HL-60 (cell line): Measurements from ENCODE around the gene SLFN12.

Experiments used
- DNase-seq, 2 experiments: peaks; one replicate each; pipeline ENCODE4 v3.0.0-alpha.2; 2010 to 2020; ENCODE audit warnings: low read depth in 1 of 2, low spot score in 1 of 2
- H3K27ac ChIP-seq: fragments of 250-450 bp; sonication (Bioruptor Pico); replicated peaks from 2 replicates; pipeline ENCODE4 v1.5.1; 2020; ENCODE audit warnings: mild to moderate bottlenecking, moderate library complexity
- H3K27me3 ChIP-seq: fragments of 250-450 bp; sonication (Bioruptor Pico); 2 replicates; pipeline ENCODE4 v1.5.1; 2021; ENCODE audit warnings: mild to moderate bottlenecking, moderate library complexity; ENCODE audit not compliant: insufficient read depth, poor library complexity, severe bottlenecking
- H3K4me3 ChIP-seq: replicated peaks from 2 replicates; pipeline ENCODE4 v1.5.1; 2011; ENCODE audit warnings: mild to moderate bottlenecking, control low read depth, low read length; ENCODE audit not compliant: insufficient read depth
- CTCF ChIP-seq: IDR thresholded peaks from one replicate; pipeline ENCODE4 v1.5.1; 2011; ENCODE audit warnings: low read length, control low read depth, inconsistent platforms; ENCODE audit not compliant: insufficient read depth
- GABPA ChIP-seq: IDR thresholded peaks from 2 replicates; pipeline ENCODE4 v1.6.1; 2012; ENCODE audit warnings: low read depth
- POLR2AphosphoS5 ChIP-seq: IDR thresholded peaks from 2 replicates; pipeline ENCODE4 v1.6.1; 2012; ENCODE audit warnings: low read depth
- SPI1 ChIP-seq: IDR thresholded peaks from 2 replicates; pipeline ENCODE4 v1.6.1; 2012; ENCODE audit warnings: low read depth, mild to moderate bottlenecking, borderline replicate concordance
- TF ChIP-seq, protein P1 (sequence below): IDR thresholded peaks from 2 replicates; pipeline ENCODE4 v1.6.1; 2012; ENCODE audit warnings: low read depth; ENCODE audit not compliant: insufficient replicate concordance

The SLFN12 gene

DNA sequence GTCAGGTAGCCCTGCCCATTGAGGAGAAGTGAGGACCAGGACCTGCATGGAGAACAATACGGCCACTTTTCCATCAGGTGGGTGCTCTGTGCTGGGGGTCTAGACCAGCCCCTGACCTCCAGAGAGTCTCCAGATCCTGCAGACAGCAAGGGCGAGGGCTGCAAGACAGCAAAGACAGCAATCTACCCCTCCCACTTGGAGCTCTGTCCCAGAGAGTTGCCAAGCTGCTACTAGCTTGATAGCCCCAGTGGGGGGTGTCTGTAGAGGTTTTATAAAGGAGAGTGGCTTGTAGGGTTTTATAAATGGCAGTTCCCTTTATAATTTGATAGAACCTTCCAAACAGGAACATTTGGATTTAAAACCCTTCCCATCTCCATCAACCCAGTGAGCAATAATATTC is 42.1 kb downstream of the SLFN12 start:
- H3K27ac ChIP-seq, result 0 out of 2 replicates have a peak overlapping the region, but pooled peaks have one; percentile 19
- H3K4me3 ChIP-seq, result no peak overlapping the region
- no peak for DNase-seq
- no peaks in the 10 kb centered on the region for H3K27me3 ChIP-seq
- TF ChIP-seq SPI1, result no peak
- TF ChIP-seq GABPA, result no peak
- TF ChIP-seq POLR2AphosphoS5, result no peak
- no peak for TF ChIP-seq CTCF
- TF ChIP-seq, protein P1, sequence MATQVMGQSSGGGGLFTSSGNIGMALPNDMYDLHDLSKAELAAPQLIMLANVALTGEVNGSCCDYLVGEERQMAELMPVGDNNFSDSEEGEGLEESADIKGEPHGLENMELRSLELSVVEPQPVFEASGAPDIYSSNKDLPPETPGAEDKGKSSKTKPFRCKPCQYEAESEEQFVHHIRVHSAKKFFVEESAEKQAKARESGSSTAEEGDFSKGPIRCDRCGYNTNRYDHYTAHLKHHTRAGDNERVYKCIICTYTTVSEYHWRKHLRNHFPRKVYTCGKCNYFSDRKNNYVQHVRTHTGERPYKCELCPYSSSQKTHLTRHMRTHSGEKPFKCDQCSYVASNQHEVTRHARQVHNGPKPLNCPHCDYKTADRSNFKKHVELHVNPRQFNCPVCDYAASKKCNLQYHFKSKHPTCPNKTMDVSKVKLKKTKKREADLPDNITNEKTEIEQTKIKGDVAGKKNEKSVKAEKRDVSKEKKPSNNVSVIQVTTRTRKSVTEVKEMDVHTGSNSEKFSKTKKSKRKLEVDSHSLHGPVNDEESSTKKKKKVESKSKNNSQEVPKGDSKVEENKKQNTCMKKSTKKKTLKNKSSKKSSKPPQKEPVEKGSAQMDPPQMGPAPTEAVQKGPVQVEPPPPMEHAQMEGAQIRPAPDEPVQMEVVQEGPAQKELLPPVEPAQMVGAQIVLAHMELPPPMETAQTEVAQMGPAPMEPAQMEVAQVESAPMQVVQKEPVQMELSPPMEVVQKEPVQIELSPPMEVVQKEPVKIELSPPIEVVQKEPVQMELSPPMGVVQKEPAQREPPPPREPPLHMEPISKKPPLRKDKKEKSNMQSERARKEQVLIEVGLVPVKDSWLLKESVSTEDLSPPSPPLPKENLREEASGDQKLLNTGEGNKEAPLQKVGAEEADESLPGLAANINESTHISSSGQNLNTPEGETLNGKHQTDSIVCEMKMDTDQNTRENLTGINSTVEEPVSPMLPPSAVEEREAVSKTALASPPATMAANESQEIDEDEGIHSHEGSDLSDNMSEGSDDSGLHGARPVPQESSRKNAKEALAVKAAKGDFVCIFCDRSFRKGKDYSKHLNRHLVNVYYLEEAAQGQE, result no peak

- Histone ChIP-seq H3K27me3 (no peaks in the 10 kb centered on the region), H3K4me3 (no peak overlapping the region), H3K27ac (no peak overlapping the region)
- TF ChIP-seq POLR2AphosphoS5, result no peak
- no peak for TF ChIP-seq CTCF
- TF ChIP-seq, protein P1, result no peak
- no peak for TF ChIP-seq GABPA
- no peak for TF ChIP-seq SPI1
- no peak for DNase-seq
Observed at GRCh38 chr17:35387496-35387895, 44.8 kb downstream of the SLFN12 start.

DNA sequence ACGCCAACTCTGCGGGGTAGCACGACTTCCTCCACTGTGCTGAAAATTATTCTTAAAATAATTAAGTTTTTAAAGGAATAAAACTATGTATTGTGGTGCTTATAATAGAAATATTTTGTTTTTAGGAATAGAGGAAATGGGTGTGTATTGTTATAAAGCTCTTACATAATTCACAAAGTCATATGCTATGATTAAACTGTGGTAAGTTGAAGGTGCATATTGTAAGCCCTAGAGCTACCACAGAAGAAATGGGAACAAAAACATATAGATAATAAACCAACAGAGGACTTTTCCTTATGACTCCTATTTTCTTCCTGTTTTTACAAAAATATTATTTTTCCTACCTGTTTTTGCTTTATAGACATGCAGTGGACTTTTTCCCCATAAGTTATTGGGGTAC is 54.6 kb downstream of the SLFN12 start:
- no peak for TF ChIP-seq POLR2AphosphoS5
- no peak for TF ChIP-seq GABPA
- TF ChIP-seq, protein P1, result no peak
- TF ChIP-seq SPI1, result no peak
- no peak for TF ChIP-seq CTCF
- Histone ChIP-seq H3K27ac (no peak overlapping the region), H3K4me3 (no peak overlapping the region), H3K27me3 (no peaks in the 10 kb centered on the region)
- DNase-seq, result no peak
